K562 (cell line): ENCODE measurements around the gene IARS1. TPM values are rescaled to one million over a fixed set of nuclear protein-coding genes. Genes with fewer than 3 reads are reported as not detected.

ENCODE experiments used
- ARHGAP35 ChIP-seq: fragments of 450-650 bp; IDR thresholded peaks from 2 replicates; pipeline ENCODE4 v1.6.1; 2018; ENCODE audit not compliant: partially characterized antibody
- GABPB2 ChIP-seq: fragments of 250-450 bp; sonication (Bioruptor Pico); conservative IDR thresholded peaks from 2 replicates; pipeline ENCODE4 v1.5.1; 2021; ENCODE audit warnings: mild to moderate bottlenecking
- MEIS2 ChIP-seq: fragments of 450-650 bp; IDR thresholded peaks from 2 replicates; pipeline ENCODE4 v1.6.1; 2014; ENCODE audit warnings: mild to moderate bottlenecking; ENCODE audit not compliant: partially characterized antibody
- NEUROD1 ChIP-seq: fragments of 150-350 bp; IDR thresholded peaks from 2 replicates; pipeline ENCODE4 v1.6.1; 2014; ENCODE audit warnings: borderline replicate concordance, low read length, low read depth; ENCODE audit not compliant: partially characterized antibody
- PHB2 ChIP-seq: fragments of 450-650 bp; IDR thresholded peaks from 2 replicates; pipeline ENCODE4 v1.6.1; 2017; ENCODE audit warnings: low read depth
- POLR2A ChIP-seq: fragments of 450-650 bp; conservative IDR thresholded peaks from 2 replicates; pipeline ENCODE4 v1.6.1; 2016
- SRSF9 ChIP-seq: fragments of 200-400 bp; formaldehyde crosslinking; IDR thresholded peaks from 2 replicates; pipeline ENCODE4 v1.6.1; 2017; ENCODE audit warnings: low read depth, low read length, borderline replicate concordance
- ZBTB7A ChIP-seq: IDR thresholded peaks from 2 replicates; pipeline ENCODE4 v1.6.1; 2011; ENCODE audit warnings: low read depth, mild to moderate bottlenecking, low read length, moderate library complexity, borderline replicate concordance; ENCODE audit not compliant: control insufficient read depth
- ZNF699 ChIP-seq: fragments of 250-450 bp; sonication (Bioruptor Pico); IDR thresholded peaks from 2 replicates; pipeline ENCODE4 v1.8.0; 2021; ENCODE audit warnings: mild to moderate bottlenecking, moderate library complexity; ENCODE audit not compliant: insufficient replicate concordance
- ZNF79 ChIP-seq: fragments of 250-450 bp; sonication (Bioruptor Pico); IDR thresholded peaks from 2 replicates; pipeline ENCODE4 v1.4.0; 2020; ENCODE audit warnings: low read depth, mild to moderate bottlenecking, moderate library complexity
- polyA plus RNA-seq, 8 experiments: library from polyadenylated mRNA; depleted of rRNA in 4 of 8; stranded (reverse) in 5 of 8; unstranded in 3 of 8; fragments of >200 nt; fragmentation: Nextera tagmentation in 2 of 8; fragmentation: Illumina TruSeq in 1 of 8; extraction: Ambion mirVana in 2 of 8; extraction: Trizol in 1 of 8; gene quantifications; 2 replicates each; pipeline versions ENCODE4 v1.2.1 to v1.2.3, GENCODE V29; 2011 to 2014; ENCODE audit warnings: inconsistent platforms in 1 of 8, missing spikeins in 1 of 8
- total RNA-seq, 7 experiments: library from RNA; depleted of rRNA in 6 of 7; stranded (reverse); fragments of >200 nt in 6 of 7; fragmentation: Illumina TruSeq in 2 of 7; extraction: Trizol in 2 of 7; gene quantifications; 2 replicates each; pipeline versions ENCODE4 v1.2.1 to v1.2.3, GENCODE V29; 2011 to 2021; ENCODE audit warnings: low replicate concordance in 1 of 7
- TF ChIP-seq, protein P1 (sequence below), 2 experiments: fragments of 450-650 bp; conservative IDR thresholded peaks; 2 replicates each; pipeline ENCODE4 v1.6.1; 2017; ENCODE audit warnings: mild to moderate bottlenecking in 2 of 2, moderate library complexity in 2 of 2
- TF ChIP-seq, protein P2 (sequence below): fragments of 250-450 bp; sonication (Bioruptor Pico); IDR thresholded peaks from 2 replicates; pipeline ENCODE4 v1.9.0; 2021; ENCODE audit warnings: mild to moderate bottlenecking
- TF ChIP-seq, protein P3 (sequence below): sonication (generic); formaldehyde crosslinking; IDR thresholded peaks from 2 replicates; pipeline ENCODE4 v1.9.0; 2022; ENCODE audit warnings: mild to moderate bottlenecking, missing genetic modification reagents
- TF ChIP-seq, protein P4 (sequence below): fragments of 450-650 bp; IDR thresholded peaks from 2 replicates; pipeline ENCODE4 v1.6.1; 2016; ENCODE audit warnings: low read depth
- TF ChIP-seq, protein P5 (sequence below): fragments of 250-450 bp; sonication (Bioruptor Pico); IDR thresholded peaks from 2 replicates; pipeline ENCODE4 v1.5.0; 2021

The IARS1 gene
- total and polyA plus RNA-seq, 9 of the 15 experiments (the other 6 are each of a cell fraction or from before 2014, with no cell fraction given), result 119 to 371 (median 234) TPM

DNA sequence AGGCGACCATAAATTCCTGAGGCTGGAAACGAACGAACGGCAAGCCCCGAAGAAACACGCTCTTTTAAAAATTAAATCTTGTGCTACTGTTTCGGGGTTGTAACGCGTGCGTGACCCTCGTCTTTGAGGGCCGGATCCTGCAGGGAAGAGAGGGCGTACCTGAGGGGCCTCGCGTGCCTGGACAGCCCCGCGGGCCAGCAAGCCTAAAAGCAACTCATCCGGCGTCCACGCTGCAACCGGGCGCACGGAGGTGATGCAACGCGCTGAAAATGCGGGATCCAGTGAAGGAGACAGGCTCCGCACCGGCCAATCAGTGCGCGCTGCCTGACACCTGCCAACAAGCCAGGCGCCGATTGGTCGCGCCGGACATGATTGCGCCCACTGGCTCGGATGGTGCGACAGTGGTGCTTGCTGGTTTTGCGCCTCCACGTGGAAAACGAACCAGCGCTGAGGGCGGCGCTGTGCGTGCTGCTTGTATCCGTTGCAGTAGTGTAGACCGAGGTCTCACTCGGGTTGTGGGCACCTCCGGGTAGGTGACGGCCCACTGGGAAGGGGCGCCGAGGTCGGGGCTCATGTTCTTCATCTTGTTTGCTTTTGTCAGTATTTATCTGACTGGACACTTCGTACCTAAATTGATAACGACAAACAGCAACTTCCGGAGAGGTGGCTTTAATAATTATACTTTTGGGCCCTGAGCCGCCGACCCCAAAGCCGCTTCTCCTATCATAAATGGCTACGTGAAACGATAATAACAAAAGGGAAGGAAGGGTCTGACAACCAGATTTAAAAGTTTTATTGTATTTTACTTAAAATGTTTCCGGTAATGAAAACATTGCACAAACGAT lies at the start of gene IARS1 (continued):
- TF ChIP-seq, protein P1, sequence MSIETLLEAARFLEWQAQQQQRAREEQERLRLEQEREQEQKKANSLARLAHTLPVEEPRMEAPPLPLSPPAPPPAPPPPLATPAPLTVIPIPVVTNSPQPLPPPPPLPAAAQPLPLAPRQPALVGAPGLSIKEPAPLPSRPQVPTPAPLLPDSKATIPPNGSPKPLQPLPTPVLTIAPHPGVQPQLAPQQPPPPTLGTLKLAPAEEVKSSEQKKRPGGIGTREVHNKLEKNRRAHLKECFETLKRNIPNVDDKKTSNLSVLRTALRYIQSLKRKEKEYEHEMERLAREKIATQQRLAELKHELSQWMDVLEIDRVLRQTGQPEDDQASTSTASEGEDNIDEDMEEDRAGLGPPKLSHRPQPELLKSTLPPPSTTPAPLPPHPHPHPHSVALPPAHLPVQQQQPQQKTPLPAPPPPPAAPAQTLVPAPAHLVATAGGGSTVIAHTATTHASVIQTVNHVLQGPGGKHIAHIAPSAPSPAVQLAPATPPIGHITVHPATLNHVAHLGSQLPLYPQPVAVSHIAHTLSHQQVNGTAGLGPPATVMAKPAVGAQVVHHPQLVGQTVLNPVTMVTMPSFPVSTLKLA (conservative IDR thresholded peaks at IDR 0.05), result peak; percentile 99 to 100
- no peak for TF ChIP-seq ZBTB7A
- no peak for TF ChIP-seq PHB2
- no peak for TF ChIP-seq ZNF699
- TF ChIP-seq, protein P2, sequence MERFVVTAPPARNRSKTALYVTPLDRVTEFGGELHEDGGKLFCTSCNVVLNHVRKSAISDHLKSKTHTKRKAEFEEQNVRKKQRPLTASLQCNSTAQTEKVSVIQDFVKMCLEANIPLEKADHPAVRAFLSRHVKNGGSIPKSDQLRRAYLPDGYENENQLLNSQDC (CRISPR knock-in tag), result no peak
- TF ChIP-seq, protein P3, sequence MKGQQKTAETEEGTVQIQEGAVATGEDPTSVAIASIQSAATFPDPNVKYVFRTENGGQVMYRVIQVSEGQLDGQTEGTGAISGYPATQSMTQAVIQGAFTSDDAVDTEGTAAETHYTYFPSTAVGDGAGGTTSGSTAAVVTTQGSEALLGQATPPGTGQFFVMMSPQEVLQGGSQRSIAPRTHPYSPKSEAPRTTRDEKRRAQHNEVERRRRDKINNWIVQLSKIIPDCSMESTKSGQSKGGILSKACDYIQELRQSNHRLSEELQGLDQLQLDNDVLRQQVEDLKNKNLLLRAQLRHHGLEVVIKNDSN (CRISPR knock-in tag), result peak; percentile 78
- TF ChIP-seq ZNF79, result no peak
- TF ChIP-seq SRSF9, result no peak
- TF ChIP-seq ARHGAP35, result no peak
- TF ChIP-seq, protein P4, sequence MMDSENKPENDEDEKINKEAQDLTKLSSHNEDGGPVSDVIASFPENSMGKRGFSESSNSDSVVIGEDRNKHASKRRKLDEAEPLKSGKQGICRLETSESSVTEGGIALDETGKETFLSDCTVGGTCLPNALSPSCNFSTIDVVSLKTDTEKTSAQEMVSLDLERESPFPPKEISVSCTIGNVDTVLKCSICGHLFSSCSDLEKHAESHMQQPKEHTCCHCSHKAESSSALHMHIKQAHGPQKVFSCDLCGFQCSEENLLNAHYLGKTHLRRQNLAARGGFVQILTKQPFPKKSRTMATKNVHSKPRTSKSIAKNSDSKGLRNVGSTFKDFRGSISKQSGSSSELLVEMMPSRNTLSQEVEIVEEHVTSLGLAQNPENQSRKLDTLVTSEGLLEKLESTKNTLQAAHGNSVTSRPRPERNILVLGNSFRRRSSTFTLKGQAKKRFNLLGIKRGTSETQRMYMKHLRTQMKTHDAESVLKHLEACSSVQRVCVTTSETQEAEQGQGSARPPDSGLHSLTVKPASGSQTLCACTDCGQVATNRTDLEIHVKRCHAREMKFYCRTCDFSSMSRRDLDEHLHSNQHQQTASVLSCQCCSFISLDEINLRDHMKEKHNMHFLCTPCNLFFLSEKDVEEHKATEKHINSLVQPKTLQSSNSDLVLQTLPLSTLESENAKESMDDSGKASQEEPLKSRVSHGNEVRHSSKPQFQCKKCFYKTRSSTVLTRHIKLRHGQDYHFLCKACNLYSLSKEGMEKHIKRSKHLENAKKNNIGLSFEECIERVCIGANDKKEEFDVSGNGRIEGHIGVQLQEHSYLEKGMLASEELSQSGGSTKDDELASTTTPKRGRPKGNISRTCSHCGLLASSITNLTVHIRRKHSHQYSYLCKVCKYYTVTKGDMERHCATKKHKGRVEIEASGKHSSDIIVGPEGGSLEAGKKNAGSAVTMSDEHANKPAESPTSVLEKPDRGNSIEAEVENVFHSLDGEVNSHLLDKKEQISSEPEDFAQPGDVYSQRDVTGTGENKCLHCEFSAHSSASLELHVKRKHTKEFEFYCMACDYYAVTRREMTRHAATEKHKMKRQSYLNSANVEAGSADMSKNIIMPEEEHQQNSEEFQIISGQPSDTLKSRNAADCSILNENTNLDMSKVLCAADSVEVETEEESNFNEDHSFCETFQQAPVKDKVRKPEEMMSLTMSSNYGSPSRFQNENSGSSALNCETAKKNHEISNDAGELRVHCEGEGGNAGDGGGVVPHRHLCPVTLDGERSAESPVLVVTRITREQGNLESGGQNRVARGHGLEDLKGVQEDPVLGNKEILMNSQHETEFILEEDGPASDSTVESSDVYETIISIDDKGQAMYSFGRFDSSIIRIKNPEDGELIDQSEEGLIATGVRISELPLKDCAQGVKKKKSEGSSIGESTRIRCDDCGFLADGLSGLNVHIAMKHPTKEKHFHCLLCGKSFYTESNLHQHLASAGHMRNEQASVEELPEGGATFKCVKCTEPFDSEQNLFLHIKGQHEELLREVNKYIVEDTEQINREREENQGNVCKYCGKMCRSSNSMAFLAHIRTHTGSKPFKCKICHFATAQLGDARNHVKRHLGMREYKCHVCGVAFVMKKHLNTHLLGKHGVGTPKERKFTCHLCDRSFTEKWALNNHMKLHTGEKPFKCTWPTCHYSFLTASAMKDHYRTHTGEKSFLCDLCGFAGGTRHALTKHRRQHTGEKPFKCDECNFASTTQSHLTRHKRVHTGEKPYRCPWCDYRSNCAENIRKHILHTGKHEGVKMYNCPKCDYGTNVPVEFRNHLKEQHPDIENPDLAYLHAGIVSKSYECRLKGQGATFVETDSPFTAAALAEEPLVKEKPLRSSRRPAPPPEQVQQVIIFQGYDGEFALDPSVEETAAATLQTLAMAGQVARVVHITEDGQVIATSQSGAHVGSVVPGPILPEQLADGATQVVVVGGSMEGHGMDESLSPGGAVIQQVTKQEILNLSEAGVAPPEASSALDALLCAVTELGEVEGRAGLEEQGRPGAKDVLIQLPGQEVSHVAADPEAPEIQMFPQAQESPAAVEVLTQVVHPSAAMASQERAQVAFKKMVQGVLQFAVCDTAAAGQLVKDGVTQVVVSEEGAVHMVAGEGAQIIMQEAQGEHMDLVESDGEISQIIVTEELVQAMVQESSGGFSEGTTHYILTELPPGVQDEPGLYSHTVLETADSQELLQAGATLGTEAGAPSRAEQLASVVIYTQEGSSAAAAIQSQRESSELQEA, result no peak
- no peak for TF ChIP-seq GABPB2
- TF ChIP-seq NEUROD1, result peak; percentile 97
- TF ChIP-seq, protein P5, sequence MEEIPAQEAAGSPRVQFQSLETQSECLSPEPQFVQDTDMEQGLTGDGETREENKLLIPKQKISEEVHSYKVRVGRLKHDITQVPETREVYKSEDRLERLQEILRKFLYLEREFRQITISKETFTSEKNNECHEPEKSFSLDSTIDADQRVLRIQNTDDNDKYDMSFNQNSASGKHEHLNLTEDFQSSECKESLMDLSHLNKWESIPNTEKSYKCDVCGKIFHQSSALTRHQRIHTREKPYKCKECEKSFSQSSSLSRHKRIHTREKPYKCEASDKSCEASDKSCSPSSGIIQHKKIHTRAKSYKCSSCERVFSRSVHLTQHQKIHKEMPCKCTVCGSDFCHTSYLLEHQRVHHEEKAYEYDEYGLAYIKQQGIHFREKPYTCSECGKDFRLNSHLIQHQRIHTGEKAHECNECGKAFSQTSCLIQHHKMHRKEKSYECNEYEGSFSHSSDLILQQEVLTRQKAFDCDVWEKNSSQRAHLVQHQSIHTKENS (CRISPR knock-in tag), result no peak
- TF ChIP-seq POLR2A, result peak; percentile 94
- no peak for TF ChIP-seq MEIS2
